LNCAP (cell line): ENCODE measurements around the gene SP1.

ENCODE experiments used
- TF ChIP-seq, protein P1 (sequence below): fragments of 450-650 bp; IDR thresholded peaks from 2 replicates; pipeline ENCODE4 v1.5.1; 2017; ENCODE audit warnings: mild to moderate bottlenecking

The SP1 gene

GRCh38 chr12:53425515-53426150 lies 45.7 kb downstream of the SP1 start:
- TF ChIP-seq, protein P1, sequence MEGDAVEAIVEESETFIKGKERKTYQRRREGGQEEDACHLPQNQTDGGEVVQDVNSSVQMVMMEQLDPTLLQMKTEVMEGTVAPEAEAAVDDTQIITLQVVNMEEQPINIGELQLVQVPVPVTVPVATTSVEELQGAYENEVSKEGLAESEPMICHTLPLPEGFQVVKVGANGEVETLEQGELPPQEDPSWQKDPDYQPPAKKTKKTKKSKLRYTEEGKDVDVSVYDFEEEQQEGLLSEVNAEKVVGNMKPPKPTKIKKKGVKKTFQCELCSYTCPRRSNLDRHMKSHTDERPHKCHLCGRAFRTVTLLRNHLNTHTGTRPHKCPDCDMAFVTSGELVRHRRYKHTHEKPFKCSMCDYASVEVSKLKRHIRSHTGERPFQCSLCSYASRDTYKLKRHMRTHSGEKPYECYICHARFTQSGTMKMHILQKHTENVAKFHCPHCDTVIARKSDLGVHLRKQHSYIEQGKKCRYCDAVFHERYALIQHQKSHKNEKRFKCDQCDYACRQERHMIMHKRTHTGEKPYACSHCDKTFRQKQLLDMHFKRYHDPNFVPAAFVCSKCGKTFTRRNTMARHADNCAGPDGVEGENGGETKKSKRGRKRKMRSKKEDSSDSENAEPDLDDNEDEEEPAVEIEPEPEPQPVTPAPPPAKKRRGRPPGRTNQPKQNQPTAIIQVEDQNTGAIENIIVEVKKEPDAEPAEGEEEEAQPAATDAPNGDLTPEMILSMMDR = no peak

- TF ChIP-seq, protein P1 = no peak
Measured at GRCh38 chr12:53427905-53428594, 48.1 kb downstream of the SP1 start.

DNA sequence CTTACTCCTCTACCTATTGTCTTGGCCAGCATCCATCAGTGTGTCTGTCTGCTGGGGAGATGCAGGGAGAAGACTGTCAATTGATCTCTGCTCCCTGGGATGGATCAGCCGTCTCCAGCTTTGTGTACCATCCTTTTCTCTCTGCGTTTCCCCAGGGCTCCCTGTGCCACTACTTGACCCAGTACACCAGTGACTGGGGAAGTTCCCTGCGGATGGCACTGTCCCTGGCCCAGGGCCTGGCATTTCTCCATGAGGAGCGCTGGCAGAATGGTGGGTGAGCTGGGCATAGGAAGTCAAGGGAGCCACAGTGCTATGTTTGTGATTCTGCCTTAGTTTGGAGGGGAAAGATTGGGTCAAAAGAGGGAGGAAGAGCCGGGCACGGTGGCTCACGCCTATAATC lies 48.8 kb downstream of the SP1 start:
- TF ChIP-seq, protein P1 = no peak

DNA sequence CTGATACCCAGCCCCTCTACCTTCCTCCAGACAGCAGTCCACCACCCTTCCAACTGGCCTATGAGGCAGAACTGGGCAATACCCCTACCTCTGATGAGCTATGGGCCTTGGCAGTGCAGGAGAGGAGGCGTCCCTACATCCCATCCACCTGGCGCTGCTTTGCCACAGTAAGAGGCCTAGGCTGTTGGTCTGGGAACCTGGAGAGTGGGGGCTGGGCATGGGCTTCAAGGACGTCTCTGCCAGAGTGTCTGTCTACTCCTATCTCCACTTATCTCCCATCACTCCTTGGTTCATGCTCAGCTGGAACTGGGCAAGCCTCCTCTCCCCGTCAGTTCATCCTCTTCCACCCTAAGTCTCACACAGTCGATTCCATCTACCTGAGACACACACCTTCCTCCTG lies 50.1 kb downstream of the SP1 start:
- TF ChIP-seq, protein P1 = no peak

- TF ChIP-seq, protein P1 = no peak
Measured at GRCh38 chr12:53431187-53431586, 51.2 kb downstream of the SP1 start.

GRCh38 chr12:53441040-53441833 lies 61.3 kb downstream of the SP1 start, which contains the start of gene PRR13:
TSS of gene PRR13 (plus strand) at chr12:53441734. CDS start at chr12:53442715, 981 bp downstream.
- TF ChIP-seq, protein P1 = no peak

DNA sequence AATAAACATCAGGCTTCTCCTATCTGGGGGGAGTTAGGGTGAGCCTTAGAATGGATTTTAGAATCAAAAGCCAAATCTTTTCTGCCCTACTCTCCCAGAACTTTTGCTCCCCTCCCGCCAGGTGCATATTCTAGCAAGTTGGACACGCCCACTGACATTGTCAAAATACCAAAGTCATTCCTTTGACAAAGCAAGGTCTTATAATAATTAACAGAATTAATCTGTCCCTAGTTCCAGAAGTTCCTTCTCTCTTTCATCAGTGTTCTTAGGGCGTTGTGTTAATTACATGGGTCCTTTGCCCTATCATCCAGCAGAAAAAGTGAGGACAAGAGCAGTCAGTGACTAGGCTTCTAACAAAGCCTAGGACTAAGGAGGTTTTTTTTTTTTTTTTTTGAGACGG lies 64.0 kb downstream of the SP1 start:
- TF ChIP-seq, protein P1 = no peak
